HEK293T (cell line): Measurements from ENCODE around the gene SNAP29.

Experiments used
- HDGF ChIP-seq: fragments of 450-650 bp; IDR thresholded peaks from 2 replicates; pipeline ENCODE4 v1.6.1; 2017; ENCODE audit warnings: antibody characterized with exemption, borderline replicate concordance
- L3MBTL2 ChIP-seq: fragments of 450-650 bp; conservative IDR thresholded peaks from 2 replicates; pipeline ENCODE4 v1.6.1; 2016; ENCODE audit warnings: mild to moderate bottlenecking

- TF ChIP-seq HDGF (no peak), L3MBTL2 (no peak)
These were observed 44.3 kb downstream of the SNAP29 start for GRCh38 chr22:20903093-20903492.
